Measurements from ENCODE around the gene ACP5. TPM values are rescaled to one million over a fixed set of nuclear protein-coding genes. Genes with fewer than 3 reads are reported as not detected.
A peak's percentile ranks its signal among the peaks of the same experiment; 100 is the strongest.

ACP5 gene
- total RNA-seq, 2 donors from 2014 or later: 2.1 to 3.8 TPM

- Mint-ChIP-seq H3K27me3 (ENCODE audit: insufficient read depth) (peaks cover 28% of the 10 kb centered on the region), H3K9me3 (peaks cover 83% of the 10 kb centered on the region), H3K4me3 (no peak overlapping the region), H3K4me1 (peaks cover 11% of the 10 kb centered on the region), H3K36me3 (ENCODE audit: low read depth) (peaks cover 70% of the 10 kb centered on the region), H3K27ac (no peak overlapping the region)
- Histone ChIP-seq H3K36me3 (ENCODE audit: control insufficient read depth, insufficient read depth, low read length) (peaks cover 64% of the 10 kb centered on the region), H3K4me3 (ENCODE audit: low read length) (peak overlapping the region; percentile 51), H3K4me1 (ENCODE audit: control insufficient read depth, insufficient read depth, low read length) (peaks cover 5% of the 10 kb centered on the region), H3K9me3 (ENCODE audit: control insufficient read depth, low read length) (peaks cover 60% of the 10 kb centered on the region), H3K9ac (ENCODE audit: extremely low read depth, low read length, poor library complexity, severe bottlenecking) (no peak overlapping the region), H3K27ac (ENCODE audit: low read depth, low read length) (no peak overlapping the region), H3K27me3 (ENCODE audit: control insufficient read depth, insufficient read depth, low read length, poor library complexity, severe bottlenecking) (no peaks in the 10 kb centered on the region)
- TF ChIP-seq CTCF (conservative IDR thresholded peaks at IDR 0.05): no peak
- no peak for DNase-seq
- 77 to 85% methylated on average over 3 to 4 of the region's 4 CpGs for WGBS, 2 experiments (ENCODE audit: insufficient coverage in 1 of 2, insufficient read length in 1 of 2)
These were observed 43.1 kb upstream of the ACP5 start for GRCh38 chr19:11620553-11620952.

GRCh38 chr19:11617180-11618062 is 40.0 kb upstream of the ACP5 start:
- Histone ChIP-seq H3K27ac (ENCODE audit: low read depth, low read length) (no peak overlapping the region), H3K4me3 (ENCODE audit: low read length) (peak overlapping the region; percentile 69), H3K4me1 (ENCODE audit: control insufficient read depth, insufficient read depth, low read length) (no peaks in the 10 kb centered on the region), H3K9ac (ENCODE audit: extremely low read depth, low read length, poor library complexity, severe bottlenecking) (no peak overlapping the region), H3K9me3 (ENCODE audit: control insufficient read depth, low read length) (peaks cover 89% of the 10 kb centered on the region), H3K36me3 (ENCODE audit: control insufficient read depth, insufficient read depth, low read length) (peaks cover 89% of the 10 kb centered on the region), H3K27me3 (ENCODE audit: control insufficient read depth, insufficient read depth, low read length, poor library complexity, severe bottlenecking) (no peaks in the 10 kb centered on the region)
- no peak for DNase-seq
- H3K27ac Mint-ChIP-seq: no peak overlapping the region
- peaks cover 98% of the 10 kb centered on the region for H3K9me3 Mint-ChIP-seq
- H3K36me3 Mint-ChIP-seq (ENCODE audit: low read depth): peaks cover 99% of the 10 kb centered on the region
- H3K27me3 Mint-ChIP-seq (ENCODE audit: insufficient read depth): peaks cover 2% of the 10 kb centered on the region
- 97 to 98% methylated on average over 16 to 19 of the region's 19 CpGs for WGBS, 2 experiments (ENCODE audit: insufficient coverage in 1 of 2, insufficient read length in 1 of 2)
- no peak for TF ChIP-seq CTCF (conservative IDR thresholded peaks at IDR 0.05)
- no peaks in the 10 kb centered on the region for H3K4me1 Mint-ChIP-seq
- no peak overlapping the region for H3K4me3 Mint-ChIP-seq

- TF ChIP-seq CTCF (conservative IDR thresholded peaks at IDR 0.05): peak; percentile 25
- 100% methylated on average over 2 of the region's 5 CpGs; no CpG with 5 or more reads in 1 of the 2 experiments for WGBS, 2 experiments (ENCODE audit: insufficient coverage in 1 of 2, insufficient read length in 1 of 2)
- Histone ChIP-seq H3K4me3 (ENCODE audit: low read length) (peak overlapping the region; percentile 57), H3K27me3 (ENCODE audit: control insufficient read depth, insufficient read depth, low read length, poor library complexity, severe bottlenecking) (no peaks in the 10 kb centered on the region), H3K4me1 (ENCODE audit: control insufficient read depth, insufficient read depth, low read length) (no peaks in the 10 kb centered on the region), H3K9me3 (ENCODE audit: control insufficient read depth, low read length) (peaks cover 77% of the 10 kb centered on the region), H3K27ac (ENCODE audit: low read depth, low read length) (no peak overlapping the region), H3K36me3 (ENCODE audit: control insufficient read depth, insufficient read depth, low read length) (peaks cover 79% of the 10 kb centered on the region), H3K9ac (ENCODE audit: extremely low read depth, low read length, poor library complexity, severe bottlenecking) (no peak overlapping the region)
- H3K36me3 Mint-ChIP-seq (ENCODE audit: low read depth): peaks cover 90% of the 10 kb centered on the region
- no peak overlapping the region for H3K27ac Mint-ChIP-seq
- no peak for DNase-seq
- no peak overlapping the region for H3K4me3 Mint-ChIP-seq
- no peaks in the 10 kb centered on the region for H3K4me1 Mint-ChIP-seq
- H3K27me3 Mint-ChIP-seq (ENCODE audit: insufficient read depth): no peaks in the 10 kb centered on the region
- H3K9me3 Mint-ChIP-seq: peaks cover 93% of the 10 kb centered on the region
These were observed 35.5 kb upstream of the ACP5 start for GRCh38 chr19:11612816-11613511.

All from endodermal cell (in vitro differentiated cells).